GM12892 (cell line): ENCODE results near the gene SLC38A3.

Experiments
- POLR2A ChIP-seq: IDR thresholded peaks from 2 replicates; pipeline ENCODE4 v1.6.1; 2011; ENCODE audit warnings: low read depth, low read length, control low read depth
- POLR2AphosphoS5 ChIP-seq: IDR thresholded peaks from 2 replicates; pipeline ENCODE4 v1.6.1; 2011; ENCODE audit warnings: low read depth, low read length, control low read depth

DNA sequence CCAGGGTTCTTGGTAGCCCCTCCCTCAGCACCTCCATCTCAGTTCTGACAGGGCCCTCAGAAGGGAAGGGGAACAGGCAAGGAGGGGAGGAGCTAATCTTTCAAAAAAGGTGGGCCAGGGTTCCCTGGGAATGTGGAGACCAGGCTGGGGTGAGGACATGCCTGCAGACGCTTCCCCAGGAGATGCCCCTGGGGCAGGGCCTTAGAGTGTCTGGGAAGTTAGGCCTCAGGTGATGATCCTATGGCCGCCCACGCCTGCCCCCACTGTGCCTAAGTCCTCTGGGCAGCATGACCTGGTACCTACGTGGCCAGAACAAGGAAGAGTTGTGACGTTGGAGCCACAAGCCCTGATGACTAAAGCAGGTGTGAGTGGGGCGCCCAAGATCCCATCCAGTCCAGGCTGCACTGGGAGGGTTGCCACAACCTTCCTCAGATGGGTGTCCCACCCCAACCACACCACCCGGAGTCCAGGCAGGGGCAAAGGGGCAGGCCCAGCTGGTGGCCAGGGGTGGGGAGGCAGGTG is 60.0 kb downstream of the SLC38A3 start:
- TF ChIP-seq POLR2A (no peak), POLR2AphosphoS5 (no peak)
